K562 (cell line): ENCODE results near the gene SATB2. TPM values are rescaled to one million over a fixed set of nuclear protein-coding genes. Genes with fewer than 3 reads are reported as not detected.
A peak's percentile ranks its signal among the peaks of the same experiment; 100 is the strongest.

Experiments used
- ATF6 ChIP-seq: sonication (generic); formaldehyde crosslinking; IDR thresholded peaks from 2 replicates; pipeline ENCODE4 v1.4.0; 2020; ENCODE audit warnings: mild to moderate bottlenecking, missing genetic modification reagents
- C11orf30 ChIP-seq: fragments of 450-650 bp; IDR thresholded peaks from 2 replicates; pipeline ENCODE4 v1.6.1; 2016; ENCODE audit warnings: low read depth, mild to moderate bottlenecking
- CBX1 ChIP-seq: sonication (generic); IDR thresholded peaks from 2 replicates; pipeline ENCODE4 v1.6.1; 2016; ENCODE audit warnings: antibody characterized with exemption, low read depth, mild to moderate bottlenecking
- CBX2 ChIP-seq: fragments of 200-600 bp; sonication (generic); IDR thresholded peaks from one replicate; pipeline ENCODE4 v1.6.1; 2012; ENCODE audit warnings: mild to moderate bottlenecking, low read length, inconsistent platforms; ENCODE audit not compliant: insufficient read depth, poor library complexity, severe bottlenecking
- CC2D1A ChIP-seq: fragments of 450-650 bp; IDR thresholded peaks from 2 replicates; pipeline ENCODE4 v1.6.1; 2017; ENCODE audit warnings: mild to moderate bottlenecking
- CREB3 ChIP-seq: fragments of 450-650 bp; conservative IDR thresholded peaks from 2 replicates; pipeline ENCODE4 v1.6.1; 2016; ENCODE audit warnings: missing genetic modification characterization, low read depth, mild to moderate bottlenecking, missing compliant biosample characterization, moderate library complexity
- CREM ChIP-seq: IDR thresholded peaks from 2 replicates; pipeline ENCODE4 v1.6.1; 2014; ENCODE audit warnings: antibody characterized with exemption, low read depth
- GATAD2A ChIP-seq: fragments of 450-650 bp; IDR thresholded peaks from 2 replicates; pipeline ENCODE4 v1.6.1; 2017
- HCFC1 ChIP-seq: IDR thresholded peaks from 2 replicates; pipeline ENCODE4 v1.6.1; 2012; ENCODE audit warnings: low read depth, low read length, improper control_type of control experiment
- HDGF ChIP-seq: fragments of 450-650 bp; IDR thresholded peaks from 2 replicates; pipeline ENCODE4 v1.6.1; 2016
- IRF9 ChIP-seq: fragments of 450-650 bp; IDR thresholded peaks from 2 replicates; pipeline ENCODE4 v1.6.1; 2016; ENCODE audit warnings: missing biosample characterization, missing genetic modification characterization
- MAFF ChIP-seq: IDR thresholded peaks from 2 replicates; pipeline ENCODE4 v1.6.1; 2012; ENCODE audit warnings: low read length, improper control_type of control experiment
- MAFG ChIP-seq: fragments of 450-650 bp; conservative IDR thresholded peaks from 2 replicates; pipeline ENCODE4 v1.6.1; 2016; ENCODE audit warnings: missing genetic modification characterization, missing compliant biosample characterization
- MEIS2 ChIP-seq: fragments of 450-650 bp; IDR thresholded peaks from 2 replicates; pipeline ENCODE4 v1.6.1; 2014; ENCODE audit warnings: mild to moderate bottlenecking; ENCODE audit not compliant: partially characterized antibody
- RBBP5 ChIP-seq: fragments of 200-600 bp; sonication (generic); IDR thresholded peaks from 2 replicates; pipeline ENCODE4 v1.6.1; 2012; ENCODE audit warnings: borderline replicate concordance, mild to moderate bottlenecking, low read length, control low read depth, inconsistent platforms; ENCODE audit not compliant: insufficient read depth, poor library complexity, severe bottlenecking
- SIX5 ChIP-seq, 2 experiments: IDR thresholded peaks; 2 replicates each; pipeline ENCODE4 v1.6.1; 2011; ENCODE audit warnings: low read length in 2 of 2, borderline replicate concordance in 1 of 2, low read depth in 1 of 2, mild to moderate bottlenecking in 1 of 2, moderate library complexity in 1 of 2; ENCODE audit not compliant: insufficient read depth in 1 of 2
- SRSF3 ChIP-seq: fragments of 200-400 bp; formaldehyde crosslinking; IDR thresholded peaks from 2 replicates; pipeline ENCODE4 v1.6.1; 2016; ENCODE audit warnings: mild to moderate bottlenecking, low read length, moderate library complexity; ENCODE audit not compliant: insufficient read depth
- TRIM24 ChIP-seq, 2 experiments: fragments of 450-650 bp; IDR thresholded peaks; 2 replicates each; pipeline ENCODE4 v1.6.1; 2016
- ZC3H8 ChIP-seq: fragments of 450-650 bp; IDR thresholded peaks from 2 replicates; pipeline ENCODE4 v1.6.1; 2017
- ZEB2 ChIP-seq: fragments of 450-650 bp; IDR thresholded peaks from 2 replicates; pipeline ENCODE4 v1.6.1; 2016
- ZNF165 ChIP-seq: fragments of 250-450 bp; sonication (Bioruptor Pico); IDR thresholded peaks from 2 replicates; pipeline ENCODE4 v1.4.0; 2020; ENCODE audit warnings: borderline replicate concordance
- ZNF184 ChIP-seq: sonication (generic); formaldehyde crosslinking; IDR thresholded peaks from 2 replicates; pipeline ENCODE4 v1.5.0; 2020; ENCODE audit warnings: missing genetic modification reagents
- ZNF347 ChIP-seq: fragments of 450-650 bp; formaldehyde crosslinking; IDR thresholded peaks from 2 replicates; pipeline ENCODE4 v1.4.0; 2020; ENCODE audit warnings: low read depth, mild to moderate bottlenecking, moderate library complexity
- ZNF639 ChIP-seq, 2 experiments: fragments of 200-800 bp in 1 of 2; sonication (Bioruptor generic) in 1 of 2; sonication (generic) in 1 of 2; formaldehyde crosslinking in 1 of 2; IDR thresholded peaks in 1 of 2; conservative IDR thresholded peaks in 1 of 2; 2 replicates each; pipeline versions ENCODE4 v1.5.0 to v1.6.1; 2016 to 2020; ENCODE audit warnings: missing compliant biosample characterization in 1 of 2, missing genetic modification characterization in 1 of 2, missing genetic modification reagents in 1 of 2
- polyA plus RNA-seq, 8 experiments: library from polyadenylated mRNA; depleted of rRNA in 4 of 8; stranded (reverse) in 5 of 8; unstranded in 3 of 8; fragments of >200 nt; fragmentation: Nextera tagmentation in 2 of 8; fragmentation: Illumina TruSeq in 1 of 8; extraction: Ambion mirVana in 2 of 8; extraction: Trizol in 1 of 8; gene quantifications; 2 replicates each; pipeline versions ENCODE4 v1.2.1 to v1.2.3, GENCODE V29; 2011 to 2014; ENCODE audit warnings: inconsistent platforms in 1 of 8, missing spikeins in 1 of 8
- total RNA-seq, 7 experiments: library from RNA; depleted of rRNA in 6 of 7; stranded (reverse); fragments of >200 nt in 6 of 7; fragmentation: Illumina TruSeq in 2 of 7; extraction: Trizol in 2 of 7; gene quantifications; 2 replicates each; pipeline versions ENCODE4 v1.2.1 to v1.2.3, GENCODE V29; 2011 to 2021; ENCODE audit warnings: low replicate concordance in 1 of 7

SATB2 gene
- total and polyA plus RNA-seq, 9 of the 15 experiments (the other 6 are each of a cell fraction or from before 2014, with no cell fraction given) = 4.5 to 34.0 (median 15.1) TPM

GRCh38 chr2:199458009-199458805 lies 468 bp upstream of the SATB2 start (continued):
- TF ChIP-seq CREB3 (no peak), ZC3H8 (no peak), IRF9 (tag) (no peak), ZNF347 (CRISPR knock-in tag) (no peak), C11orf30 (no peak), ATF6 (no peak), ZEB2 (no peak), MAFG (tag) (no peak), CREM (peak; percentile 89), ZNF184 (CRISPR knock-in tag) (no peak), ZNF639 (CRISPR knock-in tag; conservative IDR thresholded peaks at IDR 0.05 in 1 of 2, IDR thresholded peaks at IDR 0.05 in 1 of 2) (no peak; a peak in 1 of 4 replicates), ZNF165 (CRISPR knock-in tag) (no peak), CBX2 (no peak), MAFF (no peak), HDGF (no peak), RBBP5 (no peak), GATAD2A (no peak), CC2D1A (no peak), SRSF3 (no peak), SIX5 (IDR thresholded peaks at IDR 0.05; ENCODE audit: borderline replicate concordance in 1 of 2, insufficient read depth in 1 of 2, low read depth in 1 of 2, low read length in 2 of 2) (no peak), TRIM24 (IDR thresholded peaks at IDR 0.05) (no peak), CBX1 (no peak), MEIS2 (peak; percentile 40), HCFC1 (peak; percentile 21; the same call in 1 of the 2 replicates)
